Colon (tissue), 2 donors: ENCODE data around the gene FSIP1.

ENCODE experiments used
- FAIRE-seq: peaks from 2 replicates; lab custom pipeline; 2012; peaks lifted over from hg19 to GRCh38; lab: Jason Lieb, UNC
- donor health status: control.
- donor health status: control.

Gene FSIP1

GRCh38 chr15:39756806-39757522 lies 25.7 kb downstream of the FSIP1 start:
- peak; percentile 90 for FAIRE-seq

GRCh38 chr15:39752991-39753390 lies 29.6 kb downstream of the FSIP1 start:
- peak; percentile 10 for FAIRE-seq

GRCh38 chr15:39752246-39752645 lies 30.4 kb downstream of the FSIP1 start:
- FAIRE-seq = no peak

GRCh38 chr15:39748276-39748675 lies 34.4 kb downstream of the FSIP1 start:
- no peak for FAIRE-seq

GRCh38 chr15:39747326-39747725 lies 35.3 kb downstream of the FSIP1 start:
- no peak for FAIRE-seq

GRCh38 chr15:39746714-39747276 lies 35.8 kb downstream of the FSIP1 start:
- no peak for FAIRE-seq

- FAIRE-seq = no peak
Observed at GRCh38 chr15:39746176-39746575, 36.5 kb downstream of the FSIP1 start.

GRCh38 chr15:39745415-39745814 lies 37.2 kb downstream of the FSIP1 start:
- FAIRE-seq = no peak

GRCh38 chr15:39744334-39745103 lies 38.1 kb downstream of the FSIP1 start:
- no peak for FAIRE-seq

GRCh38 chr15:39743611-39744010 lies 39.0 kb downstream of the FSIP1 start:
- no peak for FAIRE-seq

- no peak for FAIRE-seq
Observed at GRCh38 chr15:39741258-39741657, 41.4 kb downstream of the FSIP1 start.

GRCh38 chr15:39738998-39739397 lies 43.6 kb downstream of the FSIP1 start:
- no peak for FAIRE-seq

GRCh38 chr15:39737196-39737550 lies 45.5 kb downstream of the FSIP1 start:
- no peak for FAIRE-seq

GRCh38 chr15:39736412-39737195 lies 46.0 kb downstream of the FSIP1 start:
- FAIRE-seq = no peak

- FAIRE-seq = peak; percentile 95
Observed at GRCh38 chr15:39735120-39735717, 47.4 kb downstream of the FSIP1 start.

GRCh38 chr15:39731266-39731665 lies 51.4 kb downstream of the FSIP1 start:
- FAIRE-seq = no peak

GRCh38 chr15:39730552-39730951 lies 52.1 kb downstream of the FSIP1 start:
- no peak for FAIRE-seq

- FAIRE-seq = no peak
Observed at GRCh38 chr15:39729500-39729899, 53.1 kb downstream of the FSIP1 start.

- no peak for FAIRE-seq
Observed at GRCh38 chr15:39728845-39729244, 53.8 kb downstream of the FSIP1 start.

- no peak for FAIRE-seq
Observed at GRCh38 chr15:39721893-39722292, 60.7 kb downstream of the FSIP1 start.

GRCh38 chr15:39720621-39721611 lies 61.7 kb downstream of the FSIP1 start:
- no peak for FAIRE-seq
